ENCODE data around the gene CCNK.

Gene CCNK

GRCh38 chr14:99560403-99560802 is 79.2 kb downstream of the CCNK start:
- no peak overlapping the region for H3K4me3 Mint-ChIP-seq
- H3K27ac Mint-ChIP-seq, result no peak overlapping the region
- H3K4me1 Mint-ChIP-seq (ENCODE audit: low read depth), result no peaks in the 10 kb centered on the region
- no peaks in the 10 kb centered on the region for H3K36me3 Mint-ChIP-seq (ENCODE audit: low read depth)
- intact Hi-C loops (cut with micrococcal nuclease), result no loop called here
- no peaks in the 10 kb centered on the region for H3K9me3 Mint-ChIP-seq
- peaks cover 4% of the 10 kb centered on the region for H3K27me3 Mint-ChIP-seq

- Mint-ChIP-seq H3K36me3 (ENCODE audit: low read depth) (no peaks in the 10 kb centered on the region), H3K9me3 (no peaks in the 10 kb centered on the region), H3K27ac (no peak overlapping the region), H3K4me1 (ENCODE audit: low read depth) (no peaks in the 10 kb centered on the region), H3K27me3 (peaks cover 4% of the 10 kb centered on the region), H3K4me3 (no peak overlapping the region)
- intact Hi-C loops (cut with micrococcal nuclease), result no loop called here
These were observed 79.9 kb downstream of the CCNK start for GRCh38 chr14:99560922-99561683.

- intact Hi-C loops (cut with micrococcal nuclease), result no loop called here
- no peak overlapping the region for H3K27ac Mint-ChIP-seq
- no peak overlapping the region for H3K4me3 Mint-ChIP-seq
- no peaks in the 10 kb centered on the region for H3K9me3 Mint-ChIP-seq
- no peaks in the 10 kb centered on the region for H3K4me1 Mint-ChIP-seq (ENCODE audit: low read depth)
- no peaks in the 10 kb centered on the region for H3K36me3 Mint-ChIP-seq (ENCODE audit: low read depth)
- peaks cover 4% of the 10 kb centered on the region for H3K27me3 Mint-ChIP-seq
These were observed 80.7 kb downstream of the CCNK start for GRCh38 chr14:99561864-99562263.

Data from dendritic cell treated with granulocyte-macrophage colony-stimulating factor and Interleukin-4, amounts not matched to agents 40 ng/mL and 50 ng/mL, for 4 days (primary cell).